HUDEP-2 (cell line): ENCODE results near the gene RAB25.
A peak's percentile ranks its signal among the peaks of the same experiment; 100 is the strongest.
"Not testable (repeated sequence)": the region's sequence is repeated elsewhere in the genome, so short reads cannot be mapped to it uniquely, and the experiment has no call there.

Experiments
- DNase-seq, 76 experiments: peaks; one replicate each; lab custom pipeline; 2025; ENCODE audit not compliant: unreplicated experiment in 76 of 76; lab: John Stamatoyannopoulos, UW

Gene RAB25

GRCh38 chr1:156060937-156061636 lies at the start of gene RAB25:
TSS of gene RAB25 (plus strand) at chr1:156061160. CDS start at chr1:156061401, 241 bp downstream.
- DNase-seq = no peak

- DNase-seq = no peak
Measured at GRCh38 chr1:156012051-156012817, 48.7 kb upstream of the RAB25 start.

- DNase-seq = no peak
Measured at GRCh38 chr1:156014829-156015228, 46.1 kb upstream of the RAB25 start.

DNA sequence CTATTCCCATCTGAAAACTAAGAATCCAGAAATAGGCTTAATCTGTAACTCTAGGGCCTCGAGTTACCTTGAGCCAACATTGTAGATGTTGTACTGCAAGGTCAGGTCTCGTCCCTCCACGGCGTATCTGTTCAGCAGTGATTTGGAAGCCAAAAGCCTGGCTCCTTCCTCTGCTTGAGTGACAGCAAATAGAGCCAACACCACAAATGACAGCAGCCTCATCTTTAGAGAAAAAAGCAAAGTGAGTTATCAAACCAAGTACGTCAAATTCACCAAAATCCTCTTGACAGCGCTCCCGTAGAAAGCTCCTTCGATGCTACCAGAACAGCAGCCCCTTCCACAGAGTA lies 41.0 kb upstream of the RAB25 start:
- DNase-seq = no peak

- peak in 73 of 76 experiments; percentile 13 to 91 (median 77) for DNase-seq
Measured at GRCh38 chr1:156020293-156021092, 40.5 kb upstream of the RAB25 start, which contains the start of gene SSR2. TSS of gene SSR2 (minus strand) at chr1:156020951. CDS start at chr1:156020167, 784 bp downstream.

DNA sequence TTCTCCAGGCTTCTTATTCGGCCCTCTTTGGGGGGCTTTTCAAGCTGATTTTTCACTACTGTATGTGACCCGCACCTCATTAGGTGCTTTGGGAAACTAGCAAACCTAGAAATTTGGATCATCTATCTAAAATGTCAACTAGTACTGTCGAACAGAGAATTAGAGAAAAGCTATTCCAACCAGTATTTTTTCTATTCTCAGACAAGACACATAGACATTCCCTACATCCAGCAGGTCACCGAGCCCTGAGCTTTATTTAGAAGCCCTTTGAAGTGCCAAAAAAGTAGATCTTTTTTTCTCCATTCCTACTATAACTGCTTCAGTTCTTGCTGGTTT lies 39.9 kb upstream of the RAB25 start:
- no peak for DNase-seq

- DNase-seq = no peak
Measured at GRCh38 chr1:156021954-156022353, 39.0 kb upstream of the RAB25 start.

DNA sequence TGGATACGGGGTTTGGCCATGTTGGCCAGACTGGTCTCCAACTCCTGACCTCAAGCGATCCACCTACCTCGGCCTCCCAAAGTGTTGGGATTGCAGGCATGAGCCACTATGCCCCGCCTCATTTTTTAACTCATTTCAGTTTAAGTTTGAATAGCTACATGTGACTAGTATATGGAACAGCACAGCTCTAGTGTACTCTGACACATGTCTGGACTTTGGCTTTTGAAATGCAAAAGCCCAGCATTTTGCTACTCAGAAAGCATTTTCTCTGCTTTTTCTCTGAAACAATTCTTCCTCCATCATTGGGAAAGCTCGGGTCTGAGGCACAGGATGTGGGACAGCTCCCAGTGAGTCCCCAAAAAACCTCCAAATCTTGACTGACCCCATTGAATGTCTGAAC lies 36.2 kb upstream of the RAB25 start:
- no peak for DNase-seq

DNA sequence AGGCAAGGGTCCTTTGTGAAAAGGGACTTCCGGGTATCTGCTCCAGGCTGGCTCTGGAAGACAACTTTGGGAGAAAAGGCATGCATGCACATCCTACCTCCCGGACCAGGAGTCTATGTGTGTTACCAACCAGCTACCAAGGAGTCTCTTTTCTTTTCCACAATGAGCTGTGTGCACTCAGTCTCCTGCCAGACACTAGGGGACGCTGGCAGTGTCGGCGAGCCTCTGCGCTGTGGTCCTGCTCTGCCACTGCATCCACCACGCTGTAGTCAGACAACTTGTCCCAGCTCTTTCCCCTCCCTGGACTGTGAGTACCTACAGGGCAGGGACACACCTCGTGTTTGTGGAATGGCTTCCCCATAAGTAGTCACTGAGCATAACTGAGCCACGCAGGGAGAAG lies 35.1 kb upstream of the RAB25 start:
- DNase-seq = peak in 36 of 76 experiments; percentile 2 to 47 (median 16)

DNA sequence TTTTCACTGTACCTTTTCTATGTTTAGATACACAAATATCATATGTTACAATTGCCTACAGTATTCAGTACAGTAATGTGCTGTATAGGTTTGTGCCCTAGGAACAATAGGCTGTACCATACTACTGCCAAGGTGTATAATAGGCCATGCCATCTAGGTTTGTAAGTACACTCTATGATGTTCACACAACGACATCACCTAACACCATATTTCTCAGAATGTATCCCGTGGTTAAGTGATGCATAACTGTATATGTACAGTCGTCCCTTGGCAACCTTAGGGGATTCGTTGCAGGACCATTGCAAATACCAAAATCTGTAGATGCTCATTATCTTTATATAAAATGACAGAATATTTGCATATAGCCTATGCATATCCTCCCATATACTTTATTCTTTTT lies 34.4 kb upstream of the RAB25 start:
- no peak for DNase-seq

DNA sequence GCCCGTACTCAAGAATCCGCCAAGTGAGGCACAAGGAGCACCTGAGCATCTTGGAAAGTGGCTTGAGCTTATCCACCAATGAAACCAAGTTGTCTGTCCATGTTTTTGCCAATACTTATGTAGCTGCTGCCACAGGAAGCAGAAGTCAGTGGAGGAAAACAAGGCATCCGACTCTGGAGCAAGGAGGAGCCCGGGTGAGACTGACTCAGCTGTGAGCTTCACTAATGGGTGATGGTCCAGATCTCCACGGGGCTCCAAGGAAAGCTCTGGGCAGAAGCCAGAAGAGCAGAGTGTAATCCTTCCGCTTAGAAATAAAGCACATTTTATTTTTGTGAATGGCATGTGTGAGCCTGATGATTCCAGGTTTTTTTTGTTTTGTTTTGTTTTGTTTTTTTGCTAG lies 27.9 kb upstream of the RAB25 start:
- no peak for DNase-seq

GRCh38 chr1:156034991-156035390 lies 26.0 kb upstream of the RAB25 start:
- not testable (repeated sequence) for DNase-seq

GRCh38 chr1:156042828-156043227 lies 18.1 kb upstream of the RAB25 start:
- no peak for DNase-seq

DNA sequence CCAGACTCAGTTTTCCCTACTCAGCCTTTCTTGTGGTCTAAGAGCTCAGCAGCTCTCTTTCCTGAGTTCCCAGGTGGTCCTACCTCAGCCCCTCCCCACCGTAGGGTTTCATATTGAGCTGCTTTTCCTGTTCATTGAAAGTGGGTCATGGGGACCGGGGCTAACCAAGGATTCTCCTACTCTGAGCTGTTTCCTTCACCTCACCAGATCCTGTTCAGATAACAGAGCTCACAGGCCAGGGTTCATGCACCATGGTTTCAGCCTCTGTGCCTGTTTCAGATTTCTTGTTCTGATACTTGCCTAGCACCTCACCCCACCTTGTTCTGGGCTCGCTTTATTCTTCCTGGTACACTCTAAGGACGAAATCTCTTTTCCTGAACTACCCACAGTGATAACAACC lies 15.9 kb upstream of the RAB25 start:
- DNase-seq = no peak

- no peak for DNase-seq
Measured at GRCh38 chr1:156048663-156049258, 12.2 kb upstream of the RAB25 start.

DNA sequence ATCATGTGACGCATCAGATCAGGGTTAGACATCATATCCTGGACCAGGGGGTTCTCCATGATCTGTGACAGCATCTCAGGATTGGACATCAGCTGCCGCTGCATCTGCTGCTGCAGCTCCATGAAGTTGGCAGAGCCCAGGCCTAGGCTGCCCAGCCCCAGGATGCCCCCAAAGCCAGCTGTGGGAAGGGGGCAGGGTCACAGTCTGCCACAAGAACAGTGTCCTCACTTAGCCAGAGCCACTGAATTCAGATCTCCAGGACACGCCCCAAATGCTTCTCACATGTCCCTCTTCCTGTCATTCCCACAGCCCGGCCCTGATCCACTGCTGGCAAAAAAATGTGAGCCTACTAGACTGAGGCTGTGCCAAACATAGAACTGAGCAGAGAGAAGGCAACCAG lies 10.6 kb upstream of the RAB25 start:
- DNase-seq = no peak

GRCh38 chr1:156051011-156051725 lies 9.8 kb upstream of the RAB25 start:
- no peak for DNase-seq

- DNase-seq = peak in 52 of 76 experiments; percentile 9 to 68 (median 35)
Measured at GRCh38 chr1:156052862-156053767, 7.8 kb upstream of the RAB25 start.

GRCh38 chr1:156053768-156054499 lies 7.0 kb upstream of the RAB25 start, which contains the start of gene UBQLN4:
TSS of gene UBQLN4 (minus strand) at chr1:156053798. CDS start at chr1:156053701, 97 bp downstream.
- DNase-seq = peak in 73 of 76 experiments; percentile 9 to 91 (median 80)
